Femur (tissue), 1 donor: ENCODE data around the gene ZNF556.

Experiments
- DNase-seq: peaks from one replicate; pipeline ENCODE4 v3.0.0-alpha.2; 2017

The ZNF556 gene

GRCh38 chr19:2906631-2907195 is 39.6 kb downstream of the ZNF556 start:
- no peak for DNase-seq

GRCh38 chr19:2912306-2912705 is 45.2 kb downstream of the ZNF556 start:
- DNase-seq: no peak

GRCh38 chr19:2917275-2918184 is 50.4 kb downstream of the ZNF556 start:
- no peak for DNase-seq

- no peak for DNase-seq
These were observed 55.9 kb downstream of the ZNF556 start for GRCh38 chr19:2922987-2923386.

- DNase-seq: no peak
These were observed 56.4 kb downstream of the ZNF556 start for GRCh38 chr19:2923510-2923909.

GRCh38 chr19:2926341-2927031 is 59.4 kb downstream of the ZNF556 start:
- DNase-seq: no peak

- DNase-seq: no peak
These were observed 59.9 kb downstream of the ZNF556 start for GRCh38 chr19:2927032-2927430.
